Measurements from ENCODE around the gene NUTM1.

DNA sequence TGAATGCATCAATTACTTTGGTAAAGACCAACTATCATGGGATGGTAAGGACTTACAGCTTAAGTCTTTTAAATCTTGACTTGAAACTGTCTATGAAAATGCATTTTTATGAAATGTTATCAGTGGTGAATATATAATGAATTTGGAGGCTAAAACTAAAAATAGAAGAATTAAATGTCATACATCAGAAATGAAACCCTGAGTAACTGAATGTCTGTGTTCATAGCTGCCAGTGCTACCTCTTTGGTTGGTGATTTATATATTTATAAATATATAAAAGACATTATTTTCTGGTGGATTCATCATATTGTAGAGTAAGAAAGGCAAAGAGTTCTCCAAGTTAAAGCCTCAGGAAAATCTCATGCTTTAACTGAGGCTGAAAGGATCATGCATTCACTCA, 17.7 kb upstream of the NUTM1 start:
- no peak for TF ChIP-seq ZBTB8A (tag by site-specific recombination; IDR thresholded peaks at IDR 0.05)
- TF ChIP-seq, protein P1, sequence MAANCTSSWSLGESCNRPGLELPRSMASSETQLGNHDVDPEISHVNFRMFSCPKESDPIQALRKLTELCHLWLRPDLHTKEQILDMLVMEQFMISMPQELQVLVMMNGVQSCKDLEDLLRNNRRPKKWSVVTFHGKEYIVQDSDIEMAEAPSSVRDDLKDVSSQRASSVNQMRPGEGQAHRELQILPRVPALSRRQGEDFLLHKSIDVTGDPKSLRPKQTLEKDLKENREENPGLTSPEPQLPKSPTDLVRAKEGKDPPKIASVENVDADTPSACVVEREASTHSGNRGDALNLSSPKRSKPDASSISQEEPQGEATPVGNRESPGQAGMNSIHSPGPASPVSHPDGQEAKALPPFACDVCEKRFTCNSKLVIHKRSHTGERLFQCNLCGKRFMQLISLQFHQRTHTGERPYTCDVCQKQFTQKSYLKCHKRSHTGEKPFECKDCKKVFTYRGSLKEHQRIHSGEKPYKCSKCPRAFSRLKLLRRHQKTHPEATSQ (tag by site-specific recombination; IDR thresholded peaks at IDR 0.05): no peak
- TF ChIP-seq ZNF777 (tag by site-specific recombination; IDR thresholded peaks at IDR 0.05; ENCODE audit: borderline replicate concordance): no peak
